T-helper 1 cell treated with Interleukin-12 subunit alpha and Interleukin-12 subunit beta and Interleukin-4 antibody, amounts not matched to agents 30 ng/mL and 1 ng/mL, for 36 hours (primary cell): ENCODE data around the gene SLC12A7. TPM values are rescaled to one million over a fixed set of nuclear protein-coding genes. Genes with fewer than 3 reads are reported as not detected.
"Not testable (repeated sequence)": the region's sequence is repeated elsewhere in the genome, so short reads cannot be mapped to it uniquely, and the experiment has no call there.

Experiments
- intact Hi-C: fragments of 100-400 bp; cut with micrococcal nuclease; formaldehyde crosslinking; loops from one replicate; pipeline ENCODE4 v1.15.1; 2024
- total RNA-seq: library from RNA; stranded (reverse); gene quantifications from 2 replicates; pipeline ENCODE4 v1.2.3, GENCODE V29; 2022

Gene SLC12A7
- total RNA-seq, 1 donor from 2014 or later: 76.7 TPM

DNA sequence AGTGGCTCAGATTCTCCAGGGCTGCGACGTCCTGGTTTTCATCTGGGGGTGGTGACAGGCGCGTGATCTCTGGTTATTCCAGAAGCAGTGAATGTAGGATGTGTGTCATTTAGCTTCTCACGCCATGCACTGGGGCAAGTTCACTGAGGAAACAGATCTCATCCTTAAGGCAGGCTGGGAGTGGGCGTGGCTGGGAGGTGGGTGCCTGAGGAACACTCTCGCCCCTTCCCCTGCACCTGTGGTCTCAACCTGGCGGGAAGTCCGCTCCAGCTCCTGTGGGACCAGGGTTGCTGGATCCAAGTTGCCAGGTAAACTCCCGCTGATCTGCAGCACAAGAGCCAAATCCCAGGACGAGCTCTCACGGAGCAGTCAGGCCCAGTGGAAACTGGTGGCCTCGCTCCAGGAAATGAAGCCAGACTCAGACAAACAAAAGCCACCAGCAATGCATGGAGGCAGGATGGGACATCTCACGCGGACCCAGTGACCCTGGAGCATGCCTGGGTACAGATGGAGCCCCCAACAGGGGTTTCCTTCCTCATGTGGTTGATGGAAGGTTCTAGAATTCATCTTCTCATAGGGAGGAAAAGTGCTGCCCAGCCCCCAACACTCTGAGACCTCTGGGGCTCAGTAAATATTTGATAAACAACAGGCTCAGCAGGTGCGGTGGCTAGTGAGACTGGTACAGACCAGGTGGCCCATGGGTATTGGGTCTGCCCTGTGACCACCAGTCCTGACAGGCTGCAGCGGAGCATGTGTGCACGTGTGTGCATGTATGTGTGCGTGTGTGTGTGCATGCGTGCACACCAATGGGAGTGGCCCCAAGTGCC is 16.3 kb upstream of the SLC12A7 start:
- intact Hi-C loops: no loop called here

- intact Hi-C loops: not testable (repeated sequence)
Measured at GRCh38 chr5:1125695-1126094, 13.8 kb upstream of the SLC12A7 start.

- intact Hi-C loops: no loop called here
Measured at GRCh38 chr5:1125030-1125357, 13.1 kb upstream of the SLC12A7 start.

DNA sequence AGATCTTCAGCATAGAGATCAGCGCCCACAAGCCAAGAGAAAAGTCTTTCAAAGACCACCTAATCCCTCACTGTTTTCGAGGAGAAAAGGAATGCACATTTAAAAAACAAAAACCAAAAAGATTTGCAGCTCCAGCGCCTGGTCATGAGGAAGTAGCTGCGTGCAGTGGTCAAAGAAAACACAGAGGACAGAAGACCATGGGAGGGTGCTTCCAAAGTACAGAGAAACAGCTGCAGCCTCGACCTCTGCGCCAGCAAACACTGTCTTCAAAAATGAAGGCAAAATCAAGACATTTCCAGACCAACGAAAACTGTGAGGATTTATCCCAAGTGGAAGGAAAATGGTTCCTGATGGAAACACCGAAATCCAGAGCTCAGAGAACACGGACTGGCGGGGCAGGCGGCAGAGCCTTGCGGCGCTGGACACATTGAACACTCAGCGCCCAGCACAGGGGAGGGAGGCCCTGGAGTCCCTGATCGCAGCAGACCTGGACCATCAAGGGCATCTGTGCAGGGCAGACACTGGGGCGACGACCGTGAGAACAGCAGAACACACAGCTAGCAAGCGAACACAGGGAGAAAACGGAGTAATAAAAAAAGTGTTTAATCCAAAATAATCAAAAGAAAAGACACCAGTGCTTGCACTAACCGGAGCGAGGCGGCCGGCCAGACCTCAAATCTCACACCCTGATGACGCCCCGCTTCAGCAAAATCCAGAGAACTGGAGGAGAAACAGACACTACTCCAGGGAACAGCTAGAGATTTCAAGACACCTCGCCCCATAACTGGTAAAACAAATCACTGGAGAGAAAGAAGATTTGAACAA is 12.6 kb upstream of the SLC12A7 start:
- intact Hi-C loops: no loop called here

GRCh38 chr5:1123418-1124147 is 11.7 kb upstream of the SLC12A7 start:
- intact Hi-C loops: no loop called here

DNA sequence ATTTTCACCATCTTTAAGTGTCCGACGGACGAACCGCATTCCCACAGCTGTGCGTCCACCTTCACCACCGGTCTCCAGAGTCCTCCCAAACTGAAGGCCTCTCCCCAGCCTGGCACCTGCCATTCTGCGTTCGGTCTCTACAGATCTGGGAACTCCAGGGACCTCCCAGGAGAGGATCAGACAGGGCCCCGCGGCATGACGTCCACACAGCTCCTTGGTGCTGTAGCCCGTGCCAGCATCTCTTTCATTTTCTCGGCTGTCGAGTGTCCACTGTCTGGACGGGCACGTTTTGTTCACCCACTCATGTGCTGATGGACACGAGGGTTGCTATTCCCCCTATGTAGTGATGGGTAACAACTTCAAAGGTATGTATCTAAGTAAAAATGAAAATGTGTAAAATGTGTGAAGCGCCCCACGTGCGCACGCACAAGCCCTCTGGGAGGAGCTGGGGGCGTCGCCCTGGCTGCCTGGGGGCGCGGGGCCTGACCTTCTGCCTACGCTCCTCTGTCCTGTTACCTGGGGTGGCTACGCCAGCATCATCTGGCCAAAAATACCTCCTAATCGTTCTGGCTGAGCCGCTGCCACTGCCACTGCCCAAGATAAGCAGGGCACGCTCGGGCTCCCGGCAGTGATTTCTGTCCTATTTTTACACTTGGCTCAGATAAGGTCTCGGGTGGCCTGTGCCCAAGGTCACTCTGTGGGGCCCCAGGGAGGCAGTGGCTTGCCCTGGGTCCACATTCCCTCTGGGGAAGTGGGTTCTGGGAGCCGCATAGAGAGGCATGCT is 10.8 kb upstream of the SLC12A7 start:
- intact Hi-C loops: no loop called here

DNA sequence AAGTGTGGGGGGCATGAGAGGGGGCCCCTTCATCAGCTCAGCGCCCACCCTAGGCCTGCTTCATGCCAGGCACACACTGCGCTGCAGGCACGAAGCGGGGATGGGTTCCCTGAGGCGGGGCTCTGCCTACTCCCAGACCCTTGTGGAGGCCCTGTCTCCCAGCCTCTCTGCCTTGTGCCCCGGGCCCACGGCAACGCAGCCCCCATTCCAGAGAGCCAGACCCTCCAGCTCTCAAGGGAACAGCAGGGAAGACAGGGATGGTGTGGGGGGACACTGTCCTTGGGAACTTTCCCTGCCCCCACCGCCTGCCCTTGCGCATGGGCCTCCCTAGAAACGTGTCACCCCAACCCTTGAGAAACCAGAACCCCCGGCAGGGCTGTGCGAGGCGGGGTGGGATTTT is 10.0 kb upstream of the SLC12A7 start:
- intact Hi-C loops: no loop called here

DNA sequence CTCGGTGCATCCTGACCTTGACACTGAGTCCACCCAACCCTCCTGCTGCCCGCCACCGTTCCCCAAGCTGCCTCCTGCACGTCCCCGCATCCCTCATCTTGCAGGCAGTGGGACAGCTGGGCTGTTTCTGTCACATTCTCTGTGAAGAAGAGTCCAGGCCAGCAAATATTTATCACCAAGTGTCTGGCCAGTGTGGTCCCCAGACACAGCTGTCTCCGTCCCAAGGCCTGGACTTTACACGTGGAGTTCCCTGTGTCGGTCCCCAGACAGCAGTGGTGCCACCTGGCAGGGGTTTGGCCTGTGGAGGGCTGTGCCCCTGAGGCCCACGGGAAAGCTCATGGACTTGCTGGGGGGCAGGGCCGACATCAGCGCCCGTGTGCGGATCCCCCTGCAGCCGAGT is 9.2 kb upstream of the SLC12A7 start:
- intact Hi-C loops: no loop called here

- intact Hi-C loops: no loop called here
Measured at GRCh38 chr5:1120236-1120999, 8.6 kb upstream of the SLC12A7 start.

DNA sequence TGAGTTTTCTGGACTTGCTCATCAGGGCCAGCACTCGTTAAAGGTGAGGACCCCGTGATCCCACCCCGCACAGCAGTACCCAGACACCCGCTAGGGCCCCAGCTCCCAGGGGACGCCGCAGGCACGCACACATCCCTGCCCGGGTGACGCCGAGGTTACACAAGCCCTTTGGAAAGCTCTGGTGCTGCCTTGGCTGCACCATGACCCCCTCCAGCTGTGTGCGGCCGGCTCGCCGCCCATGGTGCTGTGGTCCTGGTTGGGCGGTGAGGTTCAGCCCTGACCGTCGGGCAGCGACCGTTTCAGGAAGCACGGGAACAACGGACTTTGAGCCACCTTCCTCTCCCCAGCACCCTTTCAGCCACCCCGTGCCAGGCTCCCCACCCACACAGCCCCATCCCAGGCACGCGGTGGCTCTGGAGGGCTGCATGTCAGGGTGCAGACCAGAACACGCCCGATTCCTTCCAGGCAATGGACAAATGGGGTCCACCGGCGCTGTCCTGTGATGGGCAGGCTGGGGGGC is 7.5 kb upstream of the SLC12A7 start:
- intact Hi-C loops: no loop called here

GRCh38 chr5:1118738-1119137 is 6.9 kb upstream of the SLC12A7 start:
- intact Hi-C loops: no loop called here

DNA sequence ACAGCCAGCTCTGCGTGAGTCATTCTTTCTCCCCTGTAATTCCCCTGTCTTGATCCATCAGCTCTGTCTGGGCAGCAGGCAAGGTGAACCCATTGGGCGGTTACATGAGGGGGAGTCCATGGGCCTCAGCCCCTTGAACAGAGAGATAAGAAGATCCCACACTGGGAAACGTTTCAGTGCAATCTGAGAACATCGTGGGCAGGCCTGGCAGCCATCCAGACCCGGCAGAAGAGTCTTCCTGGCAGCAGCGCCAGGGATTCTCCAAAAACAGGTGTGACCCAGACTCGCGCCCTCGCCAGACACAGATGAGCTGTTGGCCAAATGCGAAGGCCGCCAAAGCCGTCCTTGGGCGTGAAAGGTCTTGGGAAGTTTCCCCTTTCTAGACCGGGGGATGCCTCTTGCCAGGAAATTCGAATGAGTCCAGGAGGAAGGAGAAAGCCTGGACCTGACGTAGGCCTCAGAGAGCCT is 6.4 kb upstream of the SLC12A7 start:
- intact Hi-C loops: no loop called here

DNA sequence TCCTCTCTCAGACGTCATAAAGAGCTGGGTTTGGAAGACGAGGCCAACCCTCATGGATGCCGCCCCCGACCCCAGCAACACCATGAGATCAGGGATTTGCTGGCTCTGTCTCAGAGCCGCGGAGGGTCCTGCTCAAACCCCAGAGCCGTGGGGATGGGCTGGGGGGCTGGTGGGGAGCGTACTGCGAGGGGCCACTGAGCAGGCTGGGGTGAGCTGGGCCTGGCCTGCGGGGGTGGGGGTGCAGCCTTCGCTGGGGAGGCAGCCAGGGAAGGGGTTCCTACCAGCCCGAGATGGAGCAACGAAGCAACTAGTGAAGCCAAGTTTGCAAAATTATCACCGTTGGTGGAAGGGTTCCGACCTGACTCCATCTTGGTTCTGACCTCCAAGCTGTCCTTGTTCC is 5.1 kb upstream of the SLC12A7 start:
- intact Hi-C loops: no loop called here

GRCh38 chr5:1116109-1116740 is 4.4 kb upstream of the SLC12A7 start:
- intact Hi-C loops: no loop called here

GRCh38 chr5:1115123-1115815 is 3.4 kb upstream of the SLC12A7 start:
- intact Hi-C loops: no loop called here

DNA sequence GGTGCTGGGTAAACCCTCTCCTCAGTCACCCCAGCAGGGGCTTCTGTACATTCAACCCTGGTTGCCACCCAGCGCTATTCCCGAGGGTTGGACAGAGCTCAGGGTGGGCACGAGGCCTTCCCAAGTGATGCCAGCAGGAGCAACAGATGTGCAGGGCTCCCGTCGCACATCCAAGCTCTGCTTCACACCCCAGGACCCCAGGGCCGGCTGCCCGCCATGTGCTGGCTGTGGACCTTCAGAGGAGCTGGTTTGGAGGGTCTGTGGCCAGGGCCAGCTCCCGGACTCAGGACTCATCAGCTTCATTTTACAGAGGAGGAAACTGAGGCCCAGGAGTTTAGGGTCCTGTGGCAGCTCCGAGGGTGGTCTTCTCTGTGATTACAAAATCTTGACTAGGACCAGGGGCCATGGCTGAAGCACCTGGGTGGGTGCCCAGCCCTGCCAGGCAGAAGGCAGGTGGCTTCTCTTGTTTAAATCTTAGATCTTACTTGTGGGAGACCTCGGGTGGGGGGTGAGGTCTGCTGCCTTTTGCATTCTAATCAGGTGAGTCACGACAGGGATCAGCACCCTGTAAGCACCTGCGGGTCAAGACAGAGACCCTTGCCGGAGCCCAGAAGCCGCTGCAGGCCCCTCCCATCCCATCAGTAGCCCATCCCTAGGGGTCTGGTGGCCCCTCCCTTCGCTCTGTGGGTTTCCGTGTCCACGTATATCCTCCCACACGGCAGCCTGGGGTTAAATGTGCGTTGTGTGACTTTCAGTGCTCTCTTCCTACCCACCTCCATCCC is 2.1 kb upstream of the SLC12A7 start:
- intact Hi-C loops: no loop called here

DNA sequence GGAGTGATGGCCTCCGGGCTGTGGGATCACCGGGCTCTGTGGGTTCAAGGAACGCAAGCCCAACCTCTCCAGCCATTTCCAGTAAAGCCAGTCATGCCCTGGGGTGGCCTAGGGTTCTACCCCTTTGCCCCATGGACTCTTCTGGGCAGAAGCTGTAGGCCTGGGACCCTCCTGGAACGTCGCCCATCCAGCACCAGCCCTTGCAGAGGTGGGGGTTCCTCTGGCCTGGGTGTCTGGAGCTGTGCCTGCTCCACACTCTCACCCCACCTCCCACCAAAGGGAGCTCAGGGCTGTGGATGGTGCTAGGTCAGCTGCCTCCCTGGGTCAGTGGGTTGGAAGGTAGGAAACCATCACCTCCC is 1.4 kb upstream of the SLC12A7 start:
- intact Hi-C loops: no loop called here

DNA sequence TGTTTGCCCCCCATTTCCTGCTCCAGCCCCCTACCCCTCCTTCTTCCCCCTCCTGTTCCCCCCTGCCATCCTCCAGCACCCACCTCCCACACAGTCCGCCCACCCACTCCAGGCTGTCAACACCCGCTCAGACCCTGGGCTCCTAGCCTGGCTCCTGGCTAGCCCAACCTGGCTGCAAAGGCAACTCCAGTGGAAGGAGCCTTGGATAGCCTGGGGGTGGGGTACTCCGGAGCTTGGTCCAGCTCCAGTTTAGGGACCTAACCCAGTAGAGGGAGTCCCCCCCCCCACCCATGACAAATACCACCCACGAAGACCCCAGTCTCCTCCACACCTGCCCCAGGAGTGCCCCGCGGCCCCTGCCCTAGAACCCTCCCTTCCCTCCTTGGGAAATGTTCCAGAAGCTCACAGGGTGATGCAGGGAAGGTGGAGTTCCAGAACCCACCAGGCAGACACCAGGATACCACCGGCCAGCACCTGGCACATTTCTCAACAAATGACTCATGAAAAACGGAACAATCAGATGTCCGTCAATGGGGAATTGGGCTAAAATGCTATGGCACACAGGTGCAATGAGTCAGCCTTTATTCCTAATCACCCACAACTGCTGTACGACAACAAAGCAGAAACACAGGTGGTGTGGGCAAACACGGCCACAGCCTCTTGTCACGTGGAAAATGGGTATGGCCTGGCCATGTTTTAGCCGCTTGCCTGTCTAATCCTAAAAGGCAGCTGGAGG is 901 bp upstream of the SLC12A7 start:
- intact Hi-C loops: loop anchor here (1.0 kb wide), 2 partner anchors 8 to 274 kb away; no protein-coding TSS in a partner anchor
